Measurements from ENCODE around the gene SLC25A15.

DNA sequence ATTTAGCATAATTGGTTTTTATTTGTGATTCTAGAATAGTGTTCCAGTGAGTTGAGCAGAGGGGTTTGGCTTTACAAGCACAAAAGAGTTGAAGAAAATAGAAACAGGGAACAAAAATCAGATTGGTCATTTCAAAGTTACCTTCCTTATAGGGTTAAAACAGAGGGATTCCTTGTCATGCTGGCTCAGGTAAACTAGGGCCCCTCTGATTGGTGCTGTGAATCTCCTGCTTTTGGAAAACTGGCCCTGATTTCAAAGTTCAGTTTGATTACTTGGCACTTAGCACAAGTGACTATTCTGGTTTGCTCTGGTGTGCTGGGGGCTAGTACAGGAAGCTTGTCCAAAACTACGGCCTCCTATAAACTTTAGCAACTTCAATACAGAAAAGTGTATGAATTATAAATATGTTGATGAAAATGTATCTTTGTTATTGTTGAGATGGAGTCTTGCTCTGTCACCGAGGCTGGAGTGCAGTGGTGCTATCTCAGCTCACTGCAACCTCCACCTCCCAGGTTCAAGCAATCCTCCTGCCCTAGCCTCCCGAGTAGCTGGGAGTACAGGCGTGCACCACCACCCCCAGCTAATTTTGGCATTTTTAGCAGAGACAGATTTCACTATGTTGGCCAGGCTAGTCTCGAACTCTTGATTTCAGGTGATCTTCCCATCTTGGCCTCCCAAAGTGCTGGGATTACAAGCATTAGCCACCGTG is 16.5 kb upstream of the SLC25A15 start:
- TF ChIP-seq CTCF (conservative IDR thresholded peaks at IDR 0.05 in 1 of 2, IDR thresholded peaks at IDR 0.05 in 1 of 2; ENCODE audit: extremely low read depth in 1 of 2, insufficient read depth in 1 of 2, low read depth in 1 of 2, low read length in 2 of 2) (no peak), EZH2 (IDR thresholded peaks at IDR 0.05; ENCODE audit: borderline replicate concordance, low read length) (no peak)
